ENCODE results near the gene NELFA. TPM values are rescaled to one million over a fixed set of nuclear protein-coding genes. Genes with fewer than 3 reads are reported as not detected.

Gene NELFA
- total RNA-seq, 1 donor from 2014 or later: 34.5 TPM

DNA sequence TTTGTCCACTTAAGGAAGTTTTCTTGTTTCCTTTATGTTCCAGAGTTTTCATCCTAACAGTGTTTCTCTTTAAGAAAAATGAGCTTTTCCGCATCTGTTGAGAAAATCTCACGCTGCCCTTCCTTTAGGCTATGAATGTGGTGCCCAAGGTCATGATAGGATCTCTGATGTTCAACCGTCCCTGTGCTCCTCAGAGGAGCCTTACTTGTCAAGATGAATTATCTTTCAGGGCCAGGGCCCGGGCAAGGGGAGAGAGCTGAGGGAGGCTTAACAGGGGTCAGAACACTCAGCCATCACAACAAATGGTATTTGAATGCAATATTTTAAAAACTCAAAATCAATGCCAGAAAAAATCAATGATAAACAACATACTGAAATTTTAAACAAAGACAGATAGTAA lies 6.2 kb upstream of the NELFA start:
- TF ChIP-seq, protein P1, sequence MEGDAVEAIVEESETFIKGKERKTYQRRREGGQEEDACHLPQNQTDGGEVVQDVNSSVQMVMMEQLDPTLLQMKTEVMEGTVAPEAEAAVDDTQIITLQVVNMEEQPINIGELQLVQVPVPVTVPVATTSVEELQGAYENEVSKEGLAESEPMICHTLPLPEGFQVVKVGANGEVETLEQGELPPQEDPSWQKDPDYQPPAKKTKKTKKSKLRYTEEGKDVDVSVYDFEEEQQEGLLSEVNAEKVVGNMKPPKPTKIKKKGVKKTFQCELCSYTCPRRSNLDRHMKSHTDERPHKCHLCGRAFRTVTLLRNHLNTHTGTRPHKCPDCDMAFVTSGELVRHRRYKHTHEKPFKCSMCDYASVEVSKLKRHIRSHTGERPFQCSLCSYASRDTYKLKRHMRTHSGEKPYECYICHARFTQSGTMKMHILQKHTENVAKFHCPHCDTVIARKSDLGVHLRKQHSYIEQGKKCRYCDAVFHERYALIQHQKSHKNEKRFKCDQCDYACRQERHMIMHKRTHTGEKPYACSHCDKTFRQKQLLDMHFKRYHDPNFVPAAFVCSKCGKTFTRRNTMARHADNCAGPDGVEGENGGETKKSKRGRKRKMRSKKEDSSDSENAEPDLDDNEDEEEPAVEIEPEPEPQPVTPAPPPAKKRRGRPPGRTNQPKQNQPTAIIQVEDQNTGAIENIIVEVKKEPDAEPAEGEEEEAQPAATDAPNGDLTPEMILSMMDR (conservative IDR thresholded peaks at IDR 0.05; ENCODE audit: low read depth, low read length): no peak
- no peak overlapping the region for H3K4me3 ChIP-seq (ENCODE audit: low read depth, low read length)
- no peak for DNase-seq (ENCODE audit: low read depth)

DNA sequence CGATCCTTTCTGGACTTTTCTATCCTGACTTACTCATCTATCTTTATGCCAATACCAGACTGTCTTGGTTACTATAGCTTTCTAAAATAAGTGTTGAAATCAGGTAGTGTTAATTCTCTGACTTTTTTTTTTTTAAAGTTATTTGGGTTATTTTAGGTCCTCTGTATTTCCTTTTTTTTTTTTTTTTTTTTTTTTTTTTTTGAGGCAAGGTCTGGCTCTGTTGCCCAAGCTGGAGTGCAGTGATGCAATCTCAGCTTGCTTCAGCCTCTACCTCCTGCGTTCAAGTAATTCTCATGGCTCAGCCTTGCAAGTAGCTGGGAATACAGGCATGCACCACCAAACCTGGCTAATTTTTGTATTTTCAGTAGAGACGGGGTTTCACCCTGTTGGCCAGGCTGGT lies 2.8 kb upstream of the NELFA start:
- TF ChIP-seq, protein P1 (conservative IDR thresholded peaks at IDR 0.05; ENCODE audit: low read depth, low read length): no peak
- H3K4me3 ChIP-seq (ENCODE audit: low read depth, low read length): no peak overlapping the region
- DNase-seq (ENCODE audit: low read depth): no peak

DNA sequence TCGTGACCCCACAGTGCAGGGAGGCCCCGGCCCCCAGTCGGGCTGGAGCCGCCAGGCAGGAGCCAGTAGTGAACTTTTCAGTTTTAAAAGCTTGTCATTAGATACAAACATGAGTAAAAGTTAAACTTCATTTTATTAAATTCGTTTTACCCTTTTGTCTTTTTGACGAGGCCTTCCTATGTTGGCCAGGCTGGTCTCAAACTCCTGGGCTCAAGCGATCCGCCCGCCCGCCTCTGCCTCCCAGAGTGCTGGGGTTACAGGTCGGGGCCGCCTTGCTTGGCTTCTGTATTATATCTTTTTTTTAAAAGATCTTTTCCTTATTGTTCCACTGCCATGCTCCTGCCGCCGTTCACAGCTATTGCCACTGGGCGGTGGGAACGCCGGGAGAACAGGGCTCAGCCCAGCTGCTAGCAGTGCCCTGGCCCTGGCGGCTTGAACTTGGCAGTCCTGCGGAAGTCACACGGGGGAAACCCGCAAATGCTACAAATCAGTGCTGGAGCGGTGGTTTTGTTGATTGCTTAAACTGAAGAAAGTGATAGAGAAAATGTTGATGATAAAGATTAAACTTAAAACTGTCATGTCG lies 968 bp upstream of the NELFA start:
- peak; percentile 59 for DNase-seq (ENCODE audit: low read depth)
- TF ChIP-seq, protein P1 (conservative IDR thresholded peaks at IDR 0.05; ENCODE audit: low read depth, low read length): peak; percentile 48
- H3K4me3 ChIP-seq (ENCODE audit: low read depth, low read length): peak overlapping the region; percentile 86

DNA sequence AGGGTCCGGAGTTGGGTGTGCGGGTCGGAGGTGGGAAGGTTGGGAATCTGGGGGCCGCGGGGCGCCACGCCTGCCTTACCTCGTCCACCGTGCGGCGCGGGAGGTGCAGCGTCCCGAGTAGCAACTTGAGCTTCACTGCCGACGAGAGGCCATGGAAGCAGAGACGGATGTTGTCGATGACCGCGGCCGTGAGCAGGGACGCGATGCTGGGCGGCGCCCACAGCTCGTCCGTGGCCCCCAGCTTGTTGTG lies 178 bp downstream of the NELFA start:
- TF ChIP-seq, protein P1 (conservative IDR thresholded peaks at IDR 0.05; ENCODE audit: low read depth, low read length): no peak
- DNase-seq (ENCODE audit: low read depth): no peak

DNA sequence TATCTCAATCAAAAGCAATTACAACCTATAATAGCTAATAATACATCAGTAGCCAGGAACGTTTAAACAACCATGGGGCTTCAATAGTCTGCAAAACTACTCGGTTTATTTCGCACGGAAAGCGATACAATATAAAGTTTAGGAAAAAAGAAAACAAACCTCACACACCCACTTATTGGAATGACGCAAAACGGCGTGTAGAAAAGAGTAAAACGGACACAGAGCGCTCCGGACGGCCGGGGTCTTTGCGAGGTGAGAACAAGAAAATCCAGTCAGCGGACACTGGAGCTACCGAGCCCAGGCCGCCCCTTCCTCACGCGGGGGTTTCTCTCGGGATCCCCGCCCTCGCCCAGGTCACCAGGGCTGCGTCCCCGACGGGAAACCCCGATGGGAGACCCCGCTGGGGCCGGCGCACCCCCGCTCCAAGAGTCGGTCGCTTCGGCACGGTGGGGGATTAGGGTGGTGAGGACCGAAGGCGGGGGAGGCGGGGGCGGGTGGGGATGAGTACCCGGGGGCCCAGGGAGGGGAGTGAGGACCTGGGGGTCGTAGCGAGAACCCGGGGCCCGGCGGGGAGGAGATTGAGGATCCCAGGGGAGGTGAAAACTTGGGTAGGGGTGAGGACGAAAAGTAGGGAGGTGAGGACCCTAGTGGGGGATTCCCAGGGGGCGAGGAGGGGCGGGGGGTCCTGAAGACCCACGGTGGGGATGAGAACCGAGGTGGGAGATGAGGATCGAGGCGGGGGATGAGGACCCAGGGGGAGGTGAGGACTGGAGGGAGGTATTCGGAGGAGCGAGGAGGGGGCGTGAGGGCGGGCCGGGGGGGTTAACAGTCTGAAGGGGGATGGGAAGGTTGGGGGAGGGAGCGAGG lies 737 bp downstream of the NELFA start:
- peak overlapping the region; percentile 86 for H3K4me3 ChIP-seq (ENCODE audit: low read depth, low read length)
- no peak for DNase-seq (ENCODE audit: low read depth)
- TF ChIP-seq, protein P1 (conservative IDR thresholded peaks at IDR 0.05; ENCODE audit: low read depth, low read length): no peak

More for the DNA sequence above, 178 bp downstream of the NELFA start:
- peak overlapping the region; percentile 86 for H3K4me3 ChIP-seq (ENCODE audit: low read depth, low read length)

DNA sequence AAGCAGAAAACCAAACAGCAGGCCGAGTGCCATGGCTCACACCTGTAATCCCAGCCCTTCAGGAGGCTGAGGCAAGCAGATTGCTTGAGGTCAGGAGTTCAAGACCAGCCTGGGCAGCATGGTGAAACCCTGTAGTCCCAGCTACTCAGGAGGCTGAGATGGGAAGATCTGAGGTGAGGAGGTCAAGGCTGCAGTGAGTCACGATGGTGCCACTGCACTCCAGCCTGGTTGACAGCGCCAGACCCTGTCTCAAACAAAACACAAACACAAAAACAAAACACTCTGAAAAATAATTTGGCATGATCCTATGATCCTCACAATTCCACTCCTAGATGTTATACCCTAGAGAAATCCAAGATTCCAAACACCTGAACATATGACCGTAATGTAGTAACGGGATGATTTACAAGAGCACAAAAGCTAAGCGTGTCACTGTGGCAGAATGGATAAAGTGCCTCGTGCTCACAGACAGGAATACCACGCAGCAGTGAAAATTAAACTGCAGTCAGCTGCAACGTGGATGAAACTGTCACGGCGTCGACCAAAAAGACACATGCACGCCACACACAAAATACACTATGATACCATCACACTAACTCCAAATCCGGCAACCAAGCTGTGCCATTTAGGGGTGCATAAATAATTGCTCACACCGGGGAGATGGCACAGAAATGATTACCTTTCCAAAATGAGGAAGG lies 1.7 kb downstream of the NELFA start:
- peak overlapping the region; percentile 86 for H3K4me3 ChIP-seq (ENCODE audit: low read depth, low read length)
- no peak for DNase-seq (ENCODE audit: low read depth)
- TF ChIP-seq, protein P1 (conservative IDR thresholded peaks at IDR 0.05; ENCODE audit: low read depth, low read length): no peak

Data from epithelial cell of proximal tubule (primary cell).